ENCODE data around the gene ERC1. TPM values are rescaled to one million over a fixed set of nuclear protein-coding genes. Genes with fewer than 3 reads are reported as not detected.

Gene ERC1
- polyA plus RNA-seq, 1 donor from 2014 or later: 7.1 TPM

DNA sequence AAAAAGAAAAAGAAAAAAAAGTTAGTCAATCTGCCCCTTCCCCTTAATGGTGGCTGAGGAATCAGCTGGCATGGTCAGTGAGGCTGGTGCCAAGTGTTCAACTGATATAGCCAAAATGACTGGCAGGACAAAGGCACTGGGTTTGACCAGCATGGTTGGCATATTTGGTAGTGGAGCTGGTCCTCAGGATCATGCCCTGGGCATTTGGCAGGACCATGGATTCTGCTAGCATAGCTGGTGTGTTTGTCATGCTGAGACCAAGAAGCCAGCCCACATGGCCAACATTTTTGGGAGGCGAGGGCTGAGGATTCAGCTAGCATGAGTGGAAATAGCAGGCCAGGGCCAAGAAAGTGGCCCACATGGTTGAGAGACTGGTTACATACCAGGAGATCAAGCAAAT lies 466.9 kb downstream of the ERC1 start:
- TF ChIP-seq, protein P1, sequence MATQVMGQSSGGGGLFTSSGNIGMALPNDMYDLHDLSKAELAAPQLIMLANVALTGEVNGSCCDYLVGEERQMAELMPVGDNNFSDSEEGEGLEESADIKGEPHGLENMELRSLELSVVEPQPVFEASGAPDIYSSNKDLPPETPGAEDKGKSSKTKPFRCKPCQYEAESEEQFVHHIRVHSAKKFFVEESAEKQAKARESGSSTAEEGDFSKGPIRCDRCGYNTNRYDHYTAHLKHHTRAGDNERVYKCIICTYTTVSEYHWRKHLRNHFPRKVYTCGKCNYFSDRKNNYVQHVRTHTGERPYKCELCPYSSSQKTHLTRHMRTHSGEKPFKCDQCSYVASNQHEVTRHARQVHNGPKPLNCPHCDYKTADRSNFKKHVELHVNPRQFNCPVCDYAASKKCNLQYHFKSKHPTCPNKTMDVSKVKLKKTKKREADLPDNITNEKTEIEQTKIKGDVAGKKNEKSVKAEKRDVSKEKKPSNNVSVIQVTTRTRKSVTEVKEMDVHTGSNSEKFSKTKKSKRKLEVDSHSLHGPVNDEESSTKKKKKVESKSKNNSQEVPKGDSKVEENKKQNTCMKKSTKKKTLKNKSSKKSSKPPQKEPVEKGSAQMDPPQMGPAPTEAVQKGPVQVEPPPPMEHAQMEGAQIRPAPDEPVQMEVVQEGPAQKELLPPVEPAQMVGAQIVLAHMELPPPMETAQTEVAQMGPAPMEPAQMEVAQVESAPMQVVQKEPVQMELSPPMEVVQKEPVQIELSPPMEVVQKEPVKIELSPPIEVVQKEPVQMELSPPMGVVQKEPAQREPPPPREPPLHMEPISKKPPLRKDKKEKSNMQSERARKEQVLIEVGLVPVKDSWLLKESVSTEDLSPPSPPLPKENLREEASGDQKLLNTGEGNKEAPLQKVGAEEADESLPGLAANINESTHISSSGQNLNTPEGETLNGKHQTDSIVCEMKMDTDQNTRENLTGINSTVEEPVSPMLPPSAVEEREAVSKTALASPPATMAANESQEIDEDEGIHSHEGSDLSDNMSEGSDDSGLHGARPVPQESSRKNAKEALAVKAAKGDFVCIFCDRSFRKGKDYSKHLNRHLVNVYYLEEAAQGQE (IDR thresholded peaks at IDR 0.05; ENCODE audit: borderline replicate concordance): no peak
- no peak for TF ChIP-seq EZH2 (IDR thresholded peaks at IDR 0.05; ENCODE audit: borderline replicate concordance, insufficient read depth, low read length, poor library complexity, severe bottlenecking)
- TF ChIP-seq RAD21 (conservative IDR thresholded peaks at IDR 0.05): no peak
- no peak for TF ChIP-seq POLR2AphosphoS5 (IDR thresholded peaks at IDR 0.05)
- no peak for TF ChIP-seq SMC3 (conservative IDR thresholded peaks at IDR 0.05; ENCODE audit: poor library complexity)
- no peak for TF ChIP-seq MXI1 (conservative IDR thresholded peaks at IDR 0.05; ENCODE audit: poor library complexity, severe bottlenecking)
- TF ChIP-seq, protein P2, sequence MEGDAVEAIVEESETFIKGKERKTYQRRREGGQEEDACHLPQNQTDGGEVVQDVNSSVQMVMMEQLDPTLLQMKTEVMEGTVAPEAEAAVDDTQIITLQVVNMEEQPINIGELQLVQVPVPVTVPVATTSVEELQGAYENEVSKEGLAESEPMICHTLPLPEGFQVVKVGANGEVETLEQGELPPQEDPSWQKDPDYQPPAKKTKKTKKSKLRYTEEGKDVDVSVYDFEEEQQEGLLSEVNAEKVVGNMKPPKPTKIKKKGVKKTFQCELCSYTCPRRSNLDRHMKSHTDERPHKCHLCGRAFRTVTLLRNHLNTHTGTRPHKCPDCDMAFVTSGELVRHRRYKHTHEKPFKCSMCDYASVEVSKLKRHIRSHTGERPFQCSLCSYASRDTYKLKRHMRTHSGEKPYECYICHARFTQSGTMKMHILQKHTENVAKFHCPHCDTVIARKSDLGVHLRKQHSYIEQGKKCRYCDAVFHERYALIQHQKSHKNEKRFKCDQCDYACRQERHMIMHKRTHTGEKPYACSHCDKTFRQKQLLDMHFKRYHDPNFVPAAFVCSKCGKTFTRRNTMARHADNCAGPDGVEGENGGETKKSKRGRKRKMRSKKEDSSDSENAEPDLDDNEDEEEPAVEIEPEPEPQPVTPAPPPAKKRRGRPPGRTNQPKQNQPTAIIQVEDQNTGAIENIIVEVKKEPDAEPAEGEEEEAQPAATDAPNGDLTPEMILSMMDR (IDR thresholded peaks at IDR 0.05; ENCODE audit: poor library complexity, severe bottlenecking): no peak
- no peak for TF ChIP-seq EP300 (conservative IDR thresholded peaks at IDR 0.05; ENCODE audit: poor library complexity, severe bottlenecking)
- no peak for TF ChIP-seq TAF1 (IDR thresholded peaks at IDR 0.05; ENCODE audit: low read depth)
- no peaks in the 10 kb centered on the region for H3K9me3 ChIP-seq (ENCODE audit: low read length)
- H3K4me2 ChIP-seq (ENCODE audit: low read length): no peak overlapping the region
- no peaks in the 10 kb centered on the region for H3K79me2 ChIP-seq (replicated peaks; ENCODE audit: insufficient read depth, low read length)
- no peak overlapping the region for H3K27ac ChIP-seq (ENCODE audit: low read length)
- no peaks in the 10 kb centered on the region for H3K27me3 ChIP-seq (ENCODE audit: insufficient read depth, low read depth, low read length)
- no peak overlapping the region for H2AFZ ChIP-seq (ENCODE audit: low read depth, low read length)
- H4K20me1 ChIP-seq (ENCODE audit: insufficient read depth): no peaks in the 10 kb centered on the region
- no peaks in the 10 kb centered on the region for H3K9me2 ChIP-seq (ENCODE audit: insufficient read depth, low read length)
- H3K4me3 ChIP-seq (ENCODE audit: low read length): no peak overlapping the region
- H3K36me3 ChIP-seq (ENCODE audit: insufficient read depth, low read length): no peaks in the 10 kb centered on the region
- no peaks in the 10 kb centered on the region for H3F3A ChIP-seq (ENCODE audit: insufficient read depth, low read length, poor library complexity, severe bottlenecking)
- H3K9ac ChIP-seq (ENCODE audit: low read length): no peak overlapping the region

DNA sequence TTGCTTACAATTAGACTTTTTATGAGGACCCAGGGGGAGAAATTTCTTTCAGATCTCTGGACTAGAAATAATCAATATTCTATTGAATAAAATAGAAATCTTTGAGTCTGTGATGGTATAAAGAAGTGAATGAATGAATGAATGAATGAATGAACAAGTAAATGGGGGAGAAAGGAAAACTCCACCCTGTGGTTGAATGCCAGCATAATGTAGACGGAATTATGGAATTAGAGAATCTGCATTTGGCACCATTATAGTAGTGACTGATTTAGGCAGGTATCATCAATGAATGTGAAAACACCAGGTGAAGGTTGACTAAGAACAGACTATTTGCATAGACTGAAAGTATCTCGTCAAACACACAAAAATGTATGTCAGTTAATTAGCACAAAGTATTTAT lies 468.3 kb downstream of the ERC1 start:
- Histone ChIP-seq H3K4me2 (ENCODE audit: low read length) (no peak overlapping the region), H3K36me3 (ENCODE audit: insufficient read depth, low read length) (no peaks in the 10 kb centered on the region), H3F3A (ENCODE audit: insufficient read depth, low read length, poor library complexity, severe bottlenecking) (no peaks in the 10 kb centered on the region), H3K27me3 (ENCODE audit: insufficient read depth, low read depth, low read length) (no peaks in the 10 kb centered on the region), H3K9me3 (ENCODE audit: low read length) (no peaks in the 10 kb centered on the region), H4K20me1 (ENCODE audit: insufficient read depth) (no peaks in the 10 kb centered on the region), H2AFZ (ENCODE audit: low read depth, low read length) (no peak overlapping the region), H3K79me2 (replicated peaks; ENCODE audit: insufficient read depth, low read length) (no peaks in the 10 kb centered on the region), H3K9ac (ENCODE audit: low read length) (no peak overlapping the region), H3K4me3 (ENCODE audit: low read length) (no peak overlapping the region), H3K9me2 (ENCODE audit: insufficient read depth, low read length) (no peaks in the 10 kb centered on the region), H3K27ac (ENCODE audit: low read length) (no peak overlapping the region)
- TF ChIP-seq TAF1 (IDR thresholded peaks at IDR 0.05; ENCODE audit: low read depth) (no peak), MXI1 (conservative IDR thresholded peaks at IDR 0.05; ENCODE audit: poor library complexity, severe bottlenecking) (no peak), POLR2AphosphoS5 (IDR thresholded peaks at IDR 0.05) (no peak), RAD21 (conservative IDR thresholded peaks at IDR 0.05) (no peak), SMC3 (conservative IDR thresholded peaks at IDR 0.05; ENCODE audit: poor library complexity) (no peak), EP300 (conservative IDR thresholded peaks at IDR 0.05; ENCODE audit: poor library complexity, severe bottlenecking) (no peak), EZH2 (IDR thresholded peaks at IDR 0.05; ENCODE audit: borderline replicate concordance, insufficient read depth, low read length, poor library complexity, severe bottlenecking) (no peak)
- TF ChIP-seq, protein P1 (IDR thresholded peaks at IDR 0.05; ENCODE audit: borderline replicate concordance): no peak
- TF ChIP-seq, protein P2 (IDR thresholded peaks at IDR 0.05; ENCODE audit: poor library complexity, severe bottlenecking): no peak

Measured in neural cell (in vitro differentiated cells).